WTC11 (cell line): ENCODE results near the gene FBRS.

ENCODE experiments used
- FOXP1 ChIP-seq: sonication (generic); formaldehyde crosslinking; IDR thresholded peaks from 2 replicates; pipeline ENCODE4 v1.8.0; 2022; ENCODE audit warnings: missing genetic modification reagents, mild to moderate bottlenecking, moderate library complexity, borderline replicate concordance
- NFATC4 ChIP-seq: fragments of 250-450 bp; sonication (Bioruptor Pico); IDR thresholded peaks from 2 replicates; pipeline ENCODE4 v1.9.0; 2021; ENCODE audit warnings: mild to moderate bottlenecking
- TEAD1 ChIP-seq: sonication (generic); formaldehyde crosslinking; IDR thresholded peaks from 2 replicates; pipeline ENCODE4 v1.8.0; 2022; ENCODE audit warnings: mild to moderate bottlenecking, missing genetic modification reagents
- TF ChIP-seq, protein P1 (sequence below): sonication (generic); formaldehyde crosslinking; IDR thresholded peaks from 2 replicates; pipeline ENCODE4 v1.8.0; 2022; ENCODE audit warnings: mild to moderate bottlenecking, missing genetic modification reagents
- TF ChIP-seq, protein P2 (sequence below): fragments of 200-600 bp; IDR thresholded peaks from 2 replicates; pipeline ENCODE4 v1.8.0; 2022; ENCODE audit warnings: antibody characterized with exemption

DNA sequence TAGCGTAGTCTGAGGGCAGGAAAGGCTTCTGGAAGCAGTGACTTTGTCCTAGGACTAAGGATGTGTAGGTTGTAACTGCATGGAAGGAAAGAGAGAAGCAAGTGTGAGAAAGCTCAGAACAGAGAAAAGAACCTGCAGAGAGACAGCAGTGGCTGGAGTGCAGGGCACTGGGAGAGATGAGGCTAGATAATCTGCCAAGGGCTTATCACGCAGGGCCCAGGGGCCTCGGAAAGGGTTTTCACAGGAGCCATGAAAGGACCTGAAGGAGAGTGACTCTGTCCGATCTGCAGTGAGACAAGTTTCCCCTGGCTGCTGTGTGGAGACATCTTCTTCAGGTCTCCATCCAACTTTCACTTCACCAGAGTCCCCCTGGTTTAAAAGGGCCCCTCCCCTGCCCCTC lies 33.7 kb downstream of the FBRS start:
- TF ChIP-seq TEAD1 (CRISPR knock-in tag) (no peak), NFATC4 (no peak), FOXP1 (CRISPR knock-in tag) (no peak)
- TF ChIP-seq, protein P1, sequence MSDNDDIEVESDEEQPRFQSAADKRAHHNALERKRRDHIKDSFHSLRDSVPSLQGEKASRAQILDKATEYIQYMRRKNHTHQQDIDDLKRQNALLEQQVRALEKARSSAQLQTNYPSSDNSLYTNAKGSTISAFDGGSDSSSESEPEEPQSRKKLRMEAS (CRISPR knock-in tag) = no peak
- TF ChIP-seq, protein P2, sequence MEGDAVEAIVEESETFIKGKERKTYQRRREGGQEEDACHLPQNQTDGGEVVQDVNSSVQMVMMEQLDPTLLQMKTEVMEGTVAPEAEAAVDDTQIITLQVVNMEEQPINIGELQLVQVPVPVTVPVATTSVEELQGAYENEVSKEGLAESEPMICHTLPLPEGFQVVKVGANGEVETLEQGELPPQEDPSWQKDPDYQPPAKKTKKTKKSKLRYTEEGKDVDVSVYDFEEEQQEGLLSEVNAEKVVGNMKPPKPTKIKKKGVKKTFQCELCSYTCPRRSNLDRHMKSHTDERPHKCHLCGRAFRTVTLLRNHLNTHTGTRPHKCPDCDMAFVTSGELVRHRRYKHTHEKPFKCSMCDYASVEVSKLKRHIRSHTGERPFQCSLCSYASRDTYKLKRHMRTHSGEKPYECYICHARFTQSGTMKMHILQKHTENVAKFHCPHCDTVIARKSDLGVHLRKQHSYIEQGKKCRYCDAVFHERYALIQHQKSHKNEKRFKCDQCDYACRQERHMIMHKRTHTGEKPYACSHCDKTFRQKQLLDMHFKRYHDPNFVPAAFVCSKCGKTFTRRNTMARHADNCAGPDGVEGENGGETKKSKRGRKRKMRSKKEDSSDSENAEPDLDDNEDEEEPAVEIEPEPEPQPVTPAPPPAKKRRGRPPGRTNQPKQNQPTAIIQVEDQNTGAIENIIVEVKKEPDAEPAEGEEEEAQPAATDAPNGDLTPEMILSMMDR = no peak
